SK-N-MC (cell line): ENCODE measurements around the gene SLC43A1.

Experiments used
- EZH2 ChIP-seq: fragments of 200-600 bp; sonication (generic); IDR thresholded peaks from one replicate; pipeline ENCODE4 v1.6.1; 2017; ENCODE audit warnings: antibody characterized with exemption
- FOXP2 ChIP-seq: optimal IDR thresholded peaks from 2 replicates; pipeline ENCODE3; 2011; ENCODE audit warnings: mild to moderate bottlenecking, moderate library complexity; ENCODE audit not compliant: insufficient read depth; ENCODE audit errors: extremely low read length, control extremely low read depth
- POLR2AphosphoS5 ChIP-seq: IDR thresholded peaks from 2 replicates; pipeline ENCODE4 v1.6.1; 2012; ENCODE audit warnings: mild to moderate bottlenecking, low read depth, low read length, borderline replicate concordance

DNA sequence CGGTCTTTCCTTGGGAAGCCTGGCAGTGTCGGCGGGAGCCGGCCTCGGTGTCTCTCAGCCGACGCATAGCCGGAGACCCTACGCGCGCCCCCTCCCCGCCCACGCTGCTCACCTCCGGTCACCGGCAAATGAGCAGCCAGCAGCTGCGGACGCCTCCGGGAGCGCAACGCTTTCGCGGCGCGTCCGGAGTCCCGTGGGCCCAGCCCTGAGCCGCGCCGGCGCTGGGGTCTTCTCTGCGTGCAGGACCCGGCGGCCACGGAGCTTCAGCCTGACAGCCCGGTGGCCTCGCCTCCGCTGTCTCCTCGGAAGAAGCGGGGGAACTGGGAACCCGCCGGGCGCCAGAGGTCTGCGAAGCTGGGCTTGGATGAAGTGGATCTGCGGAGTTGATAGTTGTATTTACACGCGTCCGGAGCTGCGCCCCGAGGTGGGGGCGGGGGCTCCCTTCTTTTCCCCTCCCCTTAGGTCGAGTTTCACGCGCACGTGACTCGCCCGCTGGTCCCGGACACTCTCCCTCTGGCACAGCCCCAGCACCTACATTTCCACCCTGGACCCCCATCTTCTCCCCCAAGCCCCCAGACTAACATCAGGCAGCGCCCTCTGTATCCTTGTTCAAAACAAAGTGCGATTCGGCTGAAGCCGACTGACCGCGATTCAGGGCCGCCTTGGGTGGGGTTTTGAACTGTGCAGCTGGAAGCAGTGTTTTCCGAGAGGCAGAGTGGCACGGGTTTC, at the start of gene SLC43A1:
- TF ChIP-seq EZH2 (no peak), POLR2AphosphoS5 (peak; percentile 86), FOXP2 (no peak)
